Retinal pigment epithelial cell (primary cell): ENCODE results near the gene BCL2L12.

Experiments used
- DNase-seq: peaks from one replicate; pipeline ENCODE4 v3.0.0-alpha.2; 2010; ENCODE audit warnings: low read depth
- H3K4me3 ChIP-seq: 2 replicates; pipeline ENCODE4 v1.5.1; 2011; ENCODE audit warnings: mild to moderate bottlenecking, low read length, control low read depth, moderate library complexity
- CTCF ChIP-seq: conservative IDR thresholded peaks from 2 replicates; pipeline ENCODE4 v1.5.1; 2011; ENCODE audit warnings: low read depth, low read length, control low read depth, inconsistent platforms

The BCL2L12 gene

GRCh38 chr19:49639401-49640112 lies 26.2 kb upstream of the BCL2L12 start:
- DNase-seq, result no peak
- TF ChIP-seq CTCF, result no peak
- peak overlapping the region; percentile 63 for H3K4me3 ChIP-seq

GRCh38 chr19:49640113-49640898 lies 25.4 kb upstream of the BCL2L12 start, which contains the start of gene RRAS:
RRAS (minus strand) TSS chr19:49640143; CDS start chr19:49640098, 45 bp downstream.
- peak; percentile 99 for DNase-seq
- no peak for TF ChIP-seq CTCF

GRCh38 chr19:49641688-49642491 lies 23.8 kb upstream of the BCL2L12 start, which contains the start of gene SCAF1:
SCAF1 (plus strand) TSS chr19:49642209; CDS start chr19:49645027, 2,818 bp downstream.
- H3K4me3 ChIP-seq, result peak within 1 kb of the TSS; percentile 100
- no peak for TF ChIP-seq CTCF
- peak; percentile 98 for DNase-seq

More at GRCh38 chr19:49640113-49640898, 25.4 kb upstream of the BCL2L12 start, which contains the start of gene RRAS:
- peak within 1 kb of the TSS; percentile 63 for H3K4me3 ChIP-seq

GRCh38 chr19:49642492-49643035 lies 23.2 kb upstream of the BCL2L12 start:
- DNase-seq, result no peak
- TF ChIP-seq CTCF, result peak; percentile 2
- H3K4me3 ChIP-seq, result peak overlapping the region; percentile 100

- H3K4me3 ChIP-seq, result no peak overlapping the region
- no peak for TF ChIP-seq CTCF
- no peak for DNase-seq
These were observed 22.3 kb upstream of the BCL2L12 start for GRCh38 chr19:49643466-49643865.

- no peak overlapping the region for H3K4me3 ChIP-seq
- DNase-seq, result no peak
- TF ChIP-seq CTCF, result no peak
These were observed 20.1 kb upstream of the BCL2L12 start for GRCh38 chr19:49645592-49645991.
